ENCODE data around the gene IL17RA.

The IL17RA gene

GRCh38 chr22:17104336-17104935 lies 19.6 kb downstream of the IL17RA start:
- no peak overlapping the region for H3K9ac ChIP-seq (ENCODE audit: low read length)
- peaks cover 19% of the 10 kb centered on the region for H3K36me3 ChIP-seq (ENCODE audit: control insufficient read depth, insufficient read depth, low read length)
- no peak overlapping the region for H3K27ac ChIP-seq (ENCODE audit: low read depth, low read length)
- H3K4me3 ChIP-seq (ENCODE audit: low read length) = no peak overlapping the region
- no peaks in the 10 kb centered on the region for H3K27me3 ChIP-seq (ENCODE audit: control insufficient read depth, insufficient read depth, low read length)
- H3K4me1 ChIP-seq (ENCODE audit: control insufficient read depth, insufficient read depth, low read length) = no peaks in the 10 kb centered on the region

- no peak overlapping the region for H3K4me3 ChIP-seq (ENCODE audit: low read length)
- no peaks in the 10 kb centered on the region for H3K4me1 ChIP-seq (ENCODE audit: control insufficient read depth, insufficient read depth, low read length)
- H3K9ac ChIP-seq (ENCODE audit: low read length) = no peak overlapping the region
- H3K27me3 ChIP-seq (ENCODE audit: control insufficient read depth, insufficient read depth, low read length) = no peaks in the 10 kb centered on the region
- H3K36me3 ChIP-seq (ENCODE audit: control insufficient read depth, insufficient read depth, low read length) = peaks cover 18% of the 10 kb centered on the region
- H3K27ac ChIP-seq (ENCODE audit: low read depth, low read length) = no peak overlapping the region
Observed at GRCh38 chr22:17105143-17106129, 20.6 kb downstream of the IL17RA start.

GRCh38 chr22:17106161-17106784 lies 21.5 kb downstream of the IL17RA start:
- Histone ChIP-seq H3K4me3 (ENCODE audit: low read length) (no peak overlapping the region), H3K36me3 (ENCODE audit: control insufficient read depth, insufficient read depth, low read length) (peaks cover 15% of the 10 kb centered on the region), H3K27ac (ENCODE audit: low read depth, low read length) (no peak overlapping the region), H3K27me3 (ENCODE audit: control insufficient read depth, insufficient read depth, low read length) (no peaks in the 10 kb centered on the region), H3K4me1 (ENCODE audit: control insufficient read depth, insufficient read depth, low read length) (no peaks in the 10 kb centered on the region), H3K9ac (ENCODE audit: low read length) (no peak overlapping the region)

- Histone ChIP-seq H3K27ac (ENCODE audit: low read depth, low read length) (no peak overlapping the region), H3K27me3 (ENCODE audit: control insufficient read depth, insufficient read depth, low read length) (no peaks in the 10 kb centered on the region), H3K36me3 (ENCODE audit: control insufficient read depth, insufficient read depth, low read length) (peaks cover 12% of the 10 kb centered on the region), H3K4me3 (ENCODE audit: low read length) (no peak overlapping the region), H3K9ac (ENCODE audit: low read length) (no peak overlapping the region), H3K4me1 (ENCODE audit: control insufficient read depth, insufficient read depth, low read length) (no peaks in the 10 kb centered on the region)
Observed at GRCh38 chr22:17106785-17107546, 22.2 kb downstream of the IL17RA start.

GRCh38 chr22:17107547-17107810 lies 22.7 kb downstream of the IL17RA start:
- H3K36me3 ChIP-seq (ENCODE audit: control insufficient read depth, insufficient read depth, low read length) = peaks cover 8% of the 10 kb centered on the region
- H3K27me3 ChIP-seq (ENCODE audit: control insufficient read depth, insufficient read depth, low read length) = no peaks in the 10 kb centered on the region
- no peak overlapping the region for H3K27ac ChIP-seq (ENCODE audit: low read depth, low read length)
- no peak overlapping the region for H3K9ac ChIP-seq (ENCODE audit: low read length)
- H3K4me3 ChIP-seq (ENCODE audit: low read length) = no peak overlapping the region
- no peaks in the 10 kb centered on the region for H3K4me1 ChIP-seq (ENCODE audit: control insufficient read depth, insufficient read depth, low read length)

GRCh38 chr22:17108256-17109112 lies 23.7 kb downstream of the IL17RA start:
- no peak overlapping the region for H3K27ac ChIP-seq (ENCODE audit: low read depth, low read length)
- H3K36me3 ChIP-seq (ENCODE audit: control insufficient read depth, insufficient read depth, low read length) = peaks cover 8% of the 10 kb centered on the region
- H3K9ac ChIP-seq (ENCODE audit: low read length) = no peak overlapping the region
- H3K4me1 ChIP-seq (ENCODE audit: control insufficient read depth, insufficient read depth, low read length) = no peaks in the 10 kb centered on the region
- no peak overlapping the region for H3K4me3 ChIP-seq (ENCODE audit: low read length)
- no peaks in the 10 kb centered on the region for H3K27me3 ChIP-seq (ENCODE audit: control insufficient read depth, insufficient read depth, low read length)

GRCh38 chr22:17109113-17109865 lies 24.5 kb downstream of the IL17RA start:
- H3K27ac ChIP-seq (ENCODE audit: low read depth, low read length) = no peak overlapping the region
- no peak overlapping the region for H3K4me3 ChIP-seq (ENCODE audit: low read length)
- no peaks in the 10 kb centered on the region for H3K27me3 ChIP-seq (ENCODE audit: control insufficient read depth, insufficient read depth, low read length)
- H3K9ac ChIP-seq (ENCODE audit: low read length) = no peak overlapping the region
- no peaks in the 10 kb centered on the region for H3K4me1 ChIP-seq (ENCODE audit: control insufficient read depth, insufficient read depth, low read length)
- peaks cover 8% of the 10 kb centered on the region for H3K36me3 ChIP-seq (ENCODE audit: control insufficient read depth, insufficient read depth, low read length)

- H3K4me3 ChIP-seq (ENCODE audit: low read length) = no peak overlapping the region
- H3K36me3 ChIP-seq (ENCODE audit: control insufficient read depth, insufficient read depth, low read length) = peaks cover 5% of the 10 kb centered on the region
- no peaks in the 10 kb centered on the region for H3K27me3 ChIP-seq (ENCODE audit: control insufficient read depth, insufficient read depth, low read length)
- H3K9ac ChIP-seq (ENCODE audit: low read length) = no peak overlapping the region
- H3K4me1 ChIP-seq (ENCODE audit: control insufficient read depth, insufficient read depth, low read length) = no peaks in the 10 kb centered on the region
- H3K27ac ChIP-seq (ENCODE audit: low read depth, low read length) = no peak overlapping the region
Observed at GRCh38 chr22:17109976-17110375, 25.2 kb downstream of the IL17RA start.

- Histone ChIP-seq H3K27me3 (ENCODE audit: control insufficient read depth, insufficient read depth, low read length) (no peaks in the 10 kb centered on the region), H3K4me3 (ENCODE audit: low read length) (no peak overlapping the region), H3K9ac (ENCODE audit: low read length) (no peak overlapping the region), H3K27ac (ENCODE audit: low read depth, low read length) (no peak overlapping the region), H3K4me1 (ENCODE audit: control insufficient read depth, insufficient read depth, low read length) (no peaks in the 10 kb centered on the region), H3K36me3 (ENCODE audit: control insufficient read depth, insufficient read depth, low read length) (peaks cover 2% of the 10 kb centered on the region)
Observed at GRCh38 chr22:17110791-17111550, 26.2 kb downstream of the IL17RA start.

- Histone ChIP-seq H3K27ac (ENCODE audit: low read depth, low read length) (no peak overlapping the region), H3K27me3 (ENCODE audit: control insufficient read depth, insufficient read depth, low read length) (no peaks in the 10 kb centered on the region), H3K36me3 (ENCODE audit: control insufficient read depth, insufficient read depth, low read length) (no peaks in the 10 kb centered on the region), H3K4me1 (ENCODE audit: control insufficient read depth, insufficient read depth, low read length) (no peaks in the 10 kb centered on the region), H3K9ac (ENCODE audit: low read length) (no peak overlapping the region), H3K4me3 (ENCODE audit: low read length) (no peak overlapping the region)
Observed at GRCh38 chr22:17112491-17113042, 27.8 kb downstream of the IL17RA start.

All from rectal smooth muscle tissue (tissue), 1 donor.